ENCODE results near the gene PIK3AP1. TPM values are rescaled to one million over a fixed set of nuclear protein-coding genes. Genes with fewer than 3 reads are reported as not detected.

Gene PIK3AP1
- total RNA-seq, 1 donor from 2014 or later: 6.7 TPM

- Histone ChIP-seq H2AFZ (ENCODE audit: low read depth, low read length) (no peak overlapping the region), H3K9me3 (ENCODE audit: insufficient read depth, low read depth, low read length) (peaks cover 2% of the 10 kb centered on the region), H3K4me3 (ENCODE audit: insufficient read depth, low read depth, low read length) (no peak overlapping the region), H3K4me1 (ENCODE audit: insufficient read depth, low read length) (no peaks in the 10 kb centered on the region), H3K36me3 (ENCODE audit: insufficient read depth, low read length) (no peaks in the 10 kb centered on the region), H4K20me1 (ENCODE audit: insufficient read depth, low read length) (no peaks in the 10 kb centered on the region), H3K79me2 (ENCODE audit: insufficient read depth, low read length) (no peaks in the 10 kb centered on the region), H3K4me2 (ENCODE audit: low read length) (no peak overlapping the region), H3K9ac (ENCODE audit: low read length) (no peak overlapping the region), H3K27ac (ENCODE audit: low read depth, low read length) (no peak overlapping the region), H3K27me3 (ENCODE audit: insufficient read depth, low read length) (peaks cover 2% of the 10 kb centered on the region)
- TF ChIP-seq EZH2 (IDR thresholded peaks at IDR 0.05; ENCODE audit: insufficient read depth, low read length): no peak
- no peak for TF ChIP-seq CTCF (IDR thresholded peaks at IDR 0.05; ENCODE audit: insufficient read depth, low read depth, low read length)
- H3K36me3 Mint-ChIP-seq (ENCODE audit: low read depth, unreplicated experiment): peaks cover 11% of the 10 kb centered on the region
- FAIRE-seq: no peak
- peaks cover 3% of the 10 kb centered on the region for H3K9me3 Mint-ChIP-seq (ENCODE audit: unreplicated experiment)
- no peaks in the 10 kb centered on the region for H3K4me1 Mint-ChIP-seq (ENCODE audit: low read depth, unreplicated experiment)
- H3K4me3 Mint-ChIP-seq (ENCODE audit: unreplicated experiment): no peak overlapping the region
- H3K27me3 Mint-ChIP-seq (ENCODE audit: low read depth, unreplicated experiment): peaks cover 5% of the 10 kb centered on the region
- H3K27ac Mint-ChIP-seq (ENCODE audit: unreplicated experiment): no peak overlapping the region
- no peak for DNase-seq (ENCODE audit: low read depth)
These were observed 120.0 kb downstream of the PIK3AP1 start for GRCh38 chr10:96600337-96600736.

- Histone ChIP-seq H3K9me3 (ENCODE audit: insufficient read depth, low read depth, low read length) (peaks cover 2% of the 10 kb centered on the region), H3K9ac (ENCODE audit: low read length) (no peak overlapping the region), H4K20me1 (ENCODE audit: insufficient read depth, low read length) (no peaks in the 10 kb centered on the region), H3K4me2 (ENCODE audit: low read length) (no peak overlapping the region), H3K4me3 (ENCODE audit: insufficient read depth, low read depth, low read length) (no peak overlapping the region), H2AFZ (ENCODE audit: low read depth, low read length) (no peak overlapping the region), H3K27ac (ENCODE audit: low read depth, low read length) (no peak overlapping the region), H3K36me3 (ENCODE audit: insufficient read depth, low read length) (no peaks in the 10 kb centered on the region), H3K4me1 (ENCODE audit: insufficient read depth, low read length) (no peaks in the 10 kb centered on the region), H3K79me2 (ENCODE audit: insufficient read depth, low read length) (no peaks in the 10 kb centered on the region), H3K27me3 (ENCODE audit: insufficient read depth, low read length) (peaks cover 2% of the 10 kb centered on the region)
- FAIRE-seq (no peak), DNase-seq (ENCODE audit: low read depth) (no peak)
- no peaks in the 10 kb centered on the region for H3K4me1 Mint-ChIP-seq (ENCODE audit: low read depth, unreplicated experiment)
- TF ChIP-seq CTCF (IDR thresholded peaks at IDR 0.05; ENCODE audit: insufficient read depth, low read depth, low read length): no peak
- no peak for TF ChIP-seq EZH2 (IDR thresholded peaks at IDR 0.05; ENCODE audit: insufficient read depth, low read length)
- no peak overlapping the region for H3K27ac Mint-ChIP-seq (ENCODE audit: unreplicated experiment)
- peaks cover 5% of the 10 kb centered on the region for H3K27me3 Mint-ChIP-seq (ENCODE audit: low read depth, unreplicated experiment)
- no peak overlapping the region for H3K4me3 Mint-ChIP-seq (ENCODE audit: unreplicated experiment)
- H3K9me3 Mint-ChIP-seq (ENCODE audit: unreplicated experiment): peaks cover 9% of the 10 kb centered on the region
- H3K36me3 Mint-ChIP-seq (ENCODE audit: low read depth, unreplicated experiment): peaks cover 20% of the 10 kb centered on the region
These were observed 121.5 kb downstream of the PIK3AP1 start for GRCh38 chr10:96598846-96599245.

GRCh38 chr10:96596422-96597407 lies 123.6 kb downstream of the PIK3AP1 start:
- H3K27me3 Mint-ChIP-seq (ENCODE audit: low read depth, unreplicated experiment): peaks cover 2% of the 10 kb centered on the region
- DNase-seq (ENCODE audit: low read depth): no peak
- Histone ChIP-seq H3K9ac (ENCODE audit: low read length) (no peak overlapping the region), H3K4me3 (ENCODE audit: insufficient read depth, low read depth, low read length) (no peak overlapping the region), H3K27ac (ENCODE audit: low read depth, low read length) (no peak overlapping the region), H3K27me3 (ENCODE audit: insufficient read depth, low read length) (peaks cover 2% of the 10 kb centered on the region), H3K9me3 (ENCODE audit: insufficient read depth, low read depth, low read length) (peaks cover 4% of the 10 kb centered on the region), H3K4me1 (ENCODE audit: insufficient read depth, low read length) (no peaks in the 10 kb centered on the region), H3K36me3 (ENCODE audit: insufficient read depth, low read length) (no peaks in the 10 kb centered on the region), H2AFZ (ENCODE audit: low read depth, low read length) (no peak overlapping the region), H4K20me1 (ENCODE audit: insufficient read depth, low read length) (no peaks in the 10 kb centered on the region), H3K4me2 (ENCODE audit: low read length) (no peak overlapping the region), H3K79me2 (ENCODE audit: insufficient read depth, low read length) (no peaks in the 10 kb centered on the region)
- no peaks in the 10 kb centered on the region for H3K4me1 Mint-ChIP-seq (ENCODE audit: low read depth, unreplicated experiment)
- FAIRE-seq: no peak
- no peak for TF ChIP-seq EZH2 (IDR thresholded peaks at IDR 0.05; ENCODE audit: insufficient read depth, low read length)
- no peak for TF ChIP-seq CTCF (IDR thresholded peaks at IDR 0.05; ENCODE audit: insufficient read depth, low read depth, low read length)
- H3K27ac Mint-ChIP-seq (ENCODE audit: unreplicated experiment): no peak overlapping the region
- peaks cover 22% of the 10 kb centered on the region for H3K36me3 Mint-ChIP-seq (ENCODE audit: low read depth, unreplicated experiment)
- H3K9me3 Mint-ChIP-seq (ENCODE audit: unreplicated experiment): peaks cover 12% of the 10 kb centered on the region
- no peak overlapping the region for H3K4me3 Mint-ChIP-seq (ENCODE audit: unreplicated experiment)

Data from astrocyte (in vitro differentiated cells and primary cell).